Prostate gland (tissue), 2 donors: ENCODE data around the gene TRRAP. TPM values are rescaled to one million over a fixed set of nuclear protein-coding genes. Genes with fewer than 3 reads are reported as not detected.

Experiments used
- DNase-seq: peaks from one replicate; pipeline ENCODE4 v3.0.0-alpha.2; 2019; ENCODE audit warnings: low spot score
- H3K27ac ChIP-seq, 2 donors: fragments of 200-600 bp; sonication (generic); 2 replicates each; pipeline ENCODE4 v1.5.1; 2017 to 2019
- H3K27me3 ChIP-seq: fragments of 200-600 bp; sonication (generic); replicated peaks from 2 replicates; pipeline ENCODE4 v1.5.1; 2019; ENCODE audit not compliant: insufficient read depth
- H3K36me3 ChIP-seq, 2 donors: fragments of 200-600 bp; sonication (generic); 1 replicate in 1 of 2; 2 replicates in 1 of 2; pipeline versions ENCODE4 v1.5.1 to v1.8.1; 2017 to 2019
- H3K4me1 ChIP-seq: fragments of 200-600 bp; sonication (generic); replicated peaks from 2 replicates; pipeline ENCODE4 v1.5.1; 2019
- H3K4me3 ChIP-seq, 2 donors: fragments of 200-600 bp; sonication (generic); 2 replicates each; pipeline ENCODE4 v1.5.1; 2017 to 2019
- H3K9me3 ChIP-seq: fragments of 200-600 bp; sonication (generic); 2 replicates; pipeline ENCODE4 v1.5.1; 2017
- POLR2A ChIP-seq: fragments of 450-650 bp; IDR thresholded peaks from one replicate; pipeline ENCODE4 v1.6.1; 2016; ENCODE audit warnings: antibody characterized with exemption, mild to moderate bottlenecking
- POLR2AphosphoS5 ChIP-seq: sonication (generic); formaldehyde crosslinking; IDR thresholded peaks from one replicate; pipeline ENCODE4 v1.6.1; 2017; ENCODE audit warnings: antibody characterized with exemption
- WGBS: methylation state at CpG from one replicate; pipeline ENCODE4 v1.1.5; 2018; 5-methylcytosine and 5-hydroxymethylcytosine counted together
- intact Hi-C: fragments of 100-400 bp; cut with DNase I; formaldehyde crosslinking; loops from one replicate; pipeline ENCODE4 v1.14.2; 2022
- total RNA-seq, 2 donors: library from RNA; depleted of rRNA; stranded (reverse); fragments of >200 nt; gene quantifications; one replicate each; pipeline ENCODE4 v1.1.0, GENCODE V29; 2016
- TF ChIP-seq, protein P1 (sequence below), 4 experiments: fragments of 200-600 bp in 2 of 4; fragments of 450-650 bp in 2 of 4; sonication (generic) in 2 of 4; IDR thresholded peaks; 1 replicate in 3 of 4; 2 replicates in 1 of 4; pipeline ENCODE4 v1.5.1; 2016 to 2019; ENCODE audit warnings: antibody characterized with exemption in 4 of 4, mild to moderate bottlenecking in 2 of 4, moderate library complexity in 2 of 4

The TRRAP gene
- total RNA-seq, 2 donors from 2014 or later: 38.3 to 87.4 TPM

DNA sequence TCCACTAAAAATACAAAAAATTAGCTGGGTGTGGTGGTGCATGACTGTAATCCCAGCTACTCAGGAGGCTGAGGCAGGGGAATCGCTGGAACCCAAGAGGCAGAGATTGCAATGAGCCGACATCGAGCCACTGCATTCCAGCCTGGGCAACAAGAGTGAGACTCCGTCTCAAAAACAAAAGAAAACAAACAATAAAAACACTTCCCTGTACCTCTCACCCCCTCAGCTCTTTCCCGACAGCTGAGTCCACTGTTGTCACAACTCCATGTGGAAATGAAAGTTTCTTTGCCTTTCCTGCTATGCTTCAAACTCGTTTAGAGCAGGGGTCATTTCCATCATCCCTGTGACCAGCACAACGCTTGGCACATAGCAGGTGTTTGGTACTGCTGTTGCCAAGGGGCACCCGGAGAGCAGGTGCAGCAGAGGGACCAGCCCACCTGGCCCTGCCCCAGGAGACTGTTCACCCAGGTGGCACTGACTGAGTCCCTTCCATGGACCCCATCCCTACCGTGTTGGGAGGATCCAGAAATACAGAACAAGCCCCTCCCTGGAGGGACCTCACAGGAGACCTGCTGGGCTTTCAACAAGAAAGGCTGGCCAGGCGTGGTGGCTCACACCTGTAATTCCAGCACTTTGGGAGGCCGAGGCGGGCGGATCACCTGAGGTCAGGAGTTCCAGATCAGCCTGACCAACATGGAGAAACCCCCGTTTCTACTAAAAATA lies 13.4 kb upstream of the TRRAP start:
- intact Hi-C loops: no loop called here
- H3K27ac ChIP-seq: no peak overlapping the region
- no peaks in the 10 kb centered on the region for H3K9me3 ChIP-seq
- DNase-seq: no peak
- no peaks in the 10 kb centered on the region for H3K4me1 ChIP-seq
- H3K4me3 ChIP-seq: no peak overlapping the region
- WGBS: 59% methylated on average over 14 of the region's 14 CpGs
- TF ChIP-seq, protein P1, sequence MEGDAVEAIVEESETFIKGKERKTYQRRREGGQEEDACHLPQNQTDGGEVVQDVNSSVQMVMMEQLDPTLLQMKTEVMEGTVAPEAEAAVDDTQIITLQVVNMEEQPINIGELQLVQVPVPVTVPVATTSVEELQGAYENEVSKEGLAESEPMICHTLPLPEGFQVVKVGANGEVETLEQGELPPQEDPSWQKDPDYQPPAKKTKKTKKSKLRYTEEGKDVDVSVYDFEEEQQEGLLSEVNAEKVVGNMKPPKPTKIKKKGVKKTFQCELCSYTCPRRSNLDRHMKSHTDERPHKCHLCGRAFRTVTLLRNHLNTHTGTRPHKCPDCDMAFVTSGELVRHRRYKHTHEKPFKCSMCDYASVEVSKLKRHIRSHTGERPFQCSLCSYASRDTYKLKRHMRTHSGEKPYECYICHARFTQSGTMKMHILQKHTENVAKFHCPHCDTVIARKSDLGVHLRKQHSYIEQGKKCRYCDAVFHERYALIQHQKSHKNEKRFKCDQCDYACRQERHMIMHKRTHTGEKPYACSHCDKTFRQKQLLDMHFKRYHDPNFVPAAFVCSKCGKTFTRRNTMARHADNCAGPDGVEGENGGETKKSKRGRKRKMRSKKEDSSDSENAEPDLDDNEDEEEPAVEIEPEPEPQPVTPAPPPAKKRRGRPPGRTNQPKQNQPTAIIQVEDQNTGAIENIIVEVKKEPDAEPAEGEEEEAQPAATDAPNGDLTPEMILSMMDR (IDR thresholded peaks at IDR 0.05): no peak
- TF ChIP-seq POLR2A (no peak), POLR2AphosphoS5 (no peak)
- H3K36me3 ChIP-seq: no peaks in the 10 kb centered on the region
- no peaks in the 10 kb centered on the region for H3K27me3 ChIP-seq

DNA sequence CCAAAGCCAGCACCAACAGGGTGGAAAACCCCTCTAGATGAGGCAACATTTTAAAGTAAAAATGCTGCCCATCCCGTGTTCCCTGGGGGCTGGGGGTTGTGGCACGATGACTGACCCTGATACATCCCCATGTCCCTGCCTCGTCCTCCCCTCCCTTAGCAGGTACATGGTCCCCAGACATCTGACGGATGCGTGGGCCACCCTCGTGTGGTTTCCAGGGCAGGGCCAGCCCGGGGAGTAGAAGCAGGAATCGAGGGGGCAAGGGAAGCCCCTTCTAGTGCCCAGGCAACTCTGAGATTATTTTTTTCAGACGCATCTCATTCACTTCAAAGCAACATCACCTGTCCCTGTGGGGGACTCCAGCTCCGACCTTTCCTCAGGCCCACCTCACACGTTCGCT lies 12.0 kb upstream of the TRRAP start:
- TF ChIP-seq, protein P1 (IDR thresholded peaks at IDR 0.05): no peak
- TF ChIP-seq POLR2AphosphoS5: no peak
- TF ChIP-seq POLR2A: no peak
- Histone ChIP-seq H3K4me1 (no peaks in the 10 kb centered on the region), H3K27ac (no peak overlapping the region), H3K9me3 (no peaks in the 10 kb centered on the region), H3K27me3 (no peaks in the 10 kb centered on the region), H3K36me3 (no peaks in the 10 kb centered on the region), H3K4me3 (no peak overlapping the region)
- no peak for DNase-seq
- intact Hi-C loops: no loop called here
- WGBS: 95% methylated on average over 12 of the region's 12 CpGs

DNA sequence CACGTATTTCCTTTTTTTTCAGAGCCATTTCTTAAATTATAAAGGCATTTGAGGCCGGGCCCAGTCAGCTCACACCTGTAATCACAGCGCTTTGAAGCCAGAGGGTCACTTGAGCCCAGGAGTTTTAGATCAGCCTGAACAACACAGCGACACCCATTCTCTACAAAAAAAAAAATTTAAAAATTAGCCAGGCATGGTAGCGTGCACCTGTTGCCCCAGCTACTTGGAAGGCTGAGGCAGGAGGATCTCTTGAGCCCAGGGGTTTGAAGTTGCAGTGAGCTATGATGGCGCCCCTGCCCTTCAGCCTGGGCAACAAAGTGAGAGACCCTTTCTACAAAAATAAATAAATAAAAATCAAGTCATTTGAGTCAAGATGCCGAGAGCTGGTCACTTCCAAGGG lies 11.6 kb upstream of the TRRAP start:
- Histone ChIP-seq H3K27ac (no peak overlapping the region), H3K36me3 (no peaks in the 10 kb centered on the region), H3K27me3 (no peaks in the 10 kb centered on the region), H3K9me3 (no peaks in the 10 kb centered on the region), H3K4me1 (no peaks in the 10 kb centered on the region), H3K4me3 (no peak overlapping the region)
- intact Hi-C loops: no loop called here
- WGBS: 89% methylated on average over 7 of the region's 7 CpGs
- DNase-seq: no peak
- no peak for TF ChIP-seq POLR2A
- TF ChIP-seq, protein P1 (IDR thresholded peaks at IDR 0.05): no peak
- TF ChIP-seq POLR2AphosphoS5: no peak

GRCh38 chr7:98868450-98868849 lies 9.9 kb upstream of the TRRAP start:
- Histone ChIP-seq H3K36me3 (no peaks in the 10 kb centered on the region), H3K27me3 (no peaks in the 10 kb centered on the region), H3K27ac (no peak overlapping the region), H3K4me3 (no peak overlapping the region), H3K9me3 (no peaks in the 10 kb centered on the region), H3K4me1 (no peaks in the 10 kb centered on the region)
- TF ChIP-seq POLR2A: no peak
- TF ChIP-seq, protein P1 (IDR thresholded peaks at IDR 0.05): no peak
- TF ChIP-seq POLR2AphosphoS5: no peak
- 64% methylated on average over 2 of the region's 2 CpGs for WGBS
- intact Hi-C loops: no loop called here
- DNase-seq: no peak

- no peaks in the 10 kb centered on the region for H3K9me3 ChIP-seq
- DNase-seq: no peak
- TF ChIP-seq POLR2A (no peak), POLR2AphosphoS5 (no peak)
- TF ChIP-seq, protein P1 (IDR thresholded peaks at IDR 0.05): no peak
- H3K36me3 ChIP-seq: no peaks in the 10 kb centered on the region
- H3K27ac ChIP-seq: no peak overlapping the region
- H3K27me3 ChIP-seq: no peaks in the 10 kb centered on the region
- intact Hi-C loops: no loop called here
- no peaks in the 10 kb centered on the region for H3K4me1 ChIP-seq
- H3K4me3 ChIP-seq: no peak overlapping the region
- 20% methylated on average over 23 of the region's 25 CpGs for WGBS
Measured at GRCh38 chr7:98869027-98869596, 9.2 kb upstream of the TRRAP start.
